Activated CD8-positive, alpha-beta T cell treated with anti-CD3 and anti-CD28 coated beads for 36 hours (primary cell): ENCODE data around the gene PCA3. TPM values are rescaled to one million over a fixed set of nuclear protein-coding genes. Genes with fewer than 3 reads are reported as not detected.

Experiments used
- ATAC-seq: fragments of 200-7000 bp; cut with Tn5 transposase; one replicate; pipeline ENCODE4 v1.10.0; 2021; ENCODE audit warnings: mild to moderate bottlenecking, moderate library complexity
- CTCF ChIA-PET: fragments of 350-600 bp; sonication (Branson Sonifier 250); formaldehyde crosslinking; loops from one replicate; lab custom pipeline; 2021; ENCODE audit warnings: antibody characterized with exemption; lab: Charles Lee
- POLR2A ChIA-PET: fragments of 350-600 bp; sonication (Branson Sonifier 250); formaldehyde crosslinking; loops from one replicate; lab custom pipeline; 2021; ENCODE audit warnings: antibody characterized with exemption; lab: Charles Lee
- DNase-seq: peaks from one replicate; pipeline ENCODE4 v3.0.0-alpha.2; 2020
- H3K27ac Mint-ChIP-seq: one replicate; pipeline ENCODE4 v1.8.0; 2021; ENCODE audit warnings: mild to moderate bottlenecking, mixed read lengths
- H3K27me3 Mint-ChIP-seq: one replicate; pipeline ENCODE4 v1.8.0; 2021; ENCODE audit warnings: mixed read lengths
- H3K36me3 Mint-ChIP-seq: one replicate; pipeline ENCODE4 v1.8.0; 2021; ENCODE audit warnings: low read depth, mixed read lengths
- H3K4me1 Mint-ChIP-seq: one replicate; pipeline ENCODE4 v1.8.0; 2021; ENCODE audit warnings: low read depth, mixed read lengths
- H3K4me3 Mint-ChIP-seq: one replicate; pipeline ENCODE4 v1.8.0; 2021; ENCODE audit warnings: mild to moderate bottlenecking, moderate library complexity, mixed read lengths
- H3K9me3 Mint-ChIP-seq: one replicate; pipeline ENCODE4 v1.8.0; 2021; ENCODE audit warnings: mixed read lengths
- intact Hi-C: fragments of 100-400 bp; cut with micrococcal nuclease; formaldehyde crosslinking; loops from one replicate; pipeline ENCODE4 v1.10.0; 2022
- total RNA-seq, 2 experiments: library from RNA; stranded (reverse); gene quantifications; one replicate each; pipeline ENCODE4 v1.2.3, GENCODE V29; 2021
- TF ChIP-seq, protein P1 (sequence below): fragments of 200-600 bp; IDR thresholded peaks from one replicate; pipeline ENCODE4 v1.8.0; 2022; ENCODE audit warnings: antibody characterized with exemption, mild to moderate bottlenecking

PCA3 gene
- total RNA-seq, 2 experiments from 2014 or later, result not detected

DNA sequence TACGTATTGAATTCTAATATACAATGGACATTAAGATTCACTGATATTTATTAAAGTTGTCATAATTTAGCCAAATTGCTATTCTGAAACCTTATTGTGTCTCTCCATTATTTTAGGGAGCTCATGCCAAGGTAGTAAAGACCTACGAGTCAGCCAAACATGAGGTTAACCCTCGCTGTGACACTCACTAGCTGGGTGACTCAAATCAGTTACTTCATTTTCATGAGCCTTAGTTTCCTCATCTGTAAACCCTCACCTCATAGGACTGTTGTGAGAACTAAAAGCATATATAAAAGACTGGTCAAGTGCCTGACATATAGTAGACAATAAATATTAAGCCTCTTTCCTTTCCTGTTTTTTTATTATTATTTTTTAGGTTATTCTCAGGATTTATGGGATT is 44.0 kb upstream of the PCA3 start:
- no peaks in the 10 kb centered on the region for H3K4me1 Mint-ChIP-seq
- peaks cover 15% of the 10 kb centered on the region for H3K27me3 Mint-ChIP-seq
- no peaks in the 10 kb centered on the region for H3K36me3 Mint-ChIP-seq
- H3K4me3 Mint-ChIP-seq, result no peak overlapping the region
- ATAC-seq (no peak), DNase-seq (no peak)
- H3K9me3 Mint-ChIP-seq, result no peaks in the 10 kb centered on the region
- H3K27ac Mint-ChIP-seq, result no peak overlapping the region
- intact Hi-C loops, result no loop called here
- TF ChIP-seq, protein P1, sequence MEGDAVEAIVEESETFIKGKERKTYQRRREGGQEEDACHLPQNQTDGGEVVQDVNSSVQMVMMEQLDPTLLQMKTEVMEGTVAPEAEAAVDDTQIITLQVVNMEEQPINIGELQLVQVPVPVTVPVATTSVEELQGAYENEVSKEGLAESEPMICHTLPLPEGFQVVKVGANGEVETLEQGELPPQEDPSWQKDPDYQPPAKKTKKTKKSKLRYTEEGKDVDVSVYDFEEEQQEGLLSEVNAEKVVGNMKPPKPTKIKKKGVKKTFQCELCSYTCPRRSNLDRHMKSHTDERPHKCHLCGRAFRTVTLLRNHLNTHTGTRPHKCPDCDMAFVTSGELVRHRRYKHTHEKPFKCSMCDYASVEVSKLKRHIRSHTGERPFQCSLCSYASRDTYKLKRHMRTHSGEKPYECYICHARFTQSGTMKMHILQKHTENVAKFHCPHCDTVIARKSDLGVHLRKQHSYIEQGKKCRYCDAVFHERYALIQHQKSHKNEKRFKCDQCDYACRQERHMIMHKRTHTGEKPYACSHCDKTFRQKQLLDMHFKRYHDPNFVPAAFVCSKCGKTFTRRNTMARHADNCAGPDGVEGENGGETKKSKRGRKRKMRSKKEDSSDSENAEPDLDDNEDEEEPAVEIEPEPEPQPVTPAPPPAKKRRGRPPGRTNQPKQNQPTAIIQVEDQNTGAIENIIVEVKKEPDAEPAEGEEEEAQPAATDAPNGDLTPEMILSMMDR, result no peak
- ChIA-PET POLR2A (no interaction called here), CTCF (no interaction called here)

DNA sequence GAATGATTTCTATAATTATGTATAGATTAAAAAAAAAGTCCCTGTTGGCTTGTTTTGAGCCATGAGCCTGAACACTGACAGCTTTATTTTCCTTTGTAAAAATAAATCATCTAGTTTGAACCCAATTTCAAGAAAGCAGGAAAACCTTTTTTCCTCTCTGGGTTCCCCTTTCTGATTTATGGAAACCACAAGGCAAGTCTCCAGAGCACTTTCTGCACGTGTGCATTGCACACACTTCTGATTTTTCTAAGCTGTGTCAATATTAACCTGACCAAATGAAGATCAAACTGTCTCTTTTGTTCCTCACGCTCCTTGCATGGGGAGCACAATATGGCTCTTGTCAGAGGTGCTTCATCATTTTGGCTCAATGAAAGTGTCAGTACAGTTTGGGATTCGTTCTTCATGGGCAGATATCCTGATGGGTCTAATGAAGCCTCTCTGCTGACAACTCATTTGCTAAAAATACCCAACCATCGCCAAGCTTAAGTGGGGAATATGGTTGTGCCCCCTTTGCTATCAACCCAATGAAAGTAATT is 39.2 kb upstream of the PCA3 start:
- Mint-ChIP-seq H3K4me3 (no peak overlapping the region), H3K4me1 (no peaks in the 10 kb centered on the region), H3K27ac (no peak overlapping the region), H3K36me3 (no peaks in the 10 kb centered on the region), H3K9me3 (no peaks in the 10 kb centered on the region), H3K27me3 (peaks cover 11% of the 10 kb centered on the region)
- intact Hi-C loops, result no loop called here
- TF ChIP-seq, protein P1, result no peak
- CTCF ChIA-PET, result no interaction called here
- ATAC-seq, result no peak
- DNase-seq, result no peak
- POLR2A ChIA-PET, result no interaction called here

DNA sequence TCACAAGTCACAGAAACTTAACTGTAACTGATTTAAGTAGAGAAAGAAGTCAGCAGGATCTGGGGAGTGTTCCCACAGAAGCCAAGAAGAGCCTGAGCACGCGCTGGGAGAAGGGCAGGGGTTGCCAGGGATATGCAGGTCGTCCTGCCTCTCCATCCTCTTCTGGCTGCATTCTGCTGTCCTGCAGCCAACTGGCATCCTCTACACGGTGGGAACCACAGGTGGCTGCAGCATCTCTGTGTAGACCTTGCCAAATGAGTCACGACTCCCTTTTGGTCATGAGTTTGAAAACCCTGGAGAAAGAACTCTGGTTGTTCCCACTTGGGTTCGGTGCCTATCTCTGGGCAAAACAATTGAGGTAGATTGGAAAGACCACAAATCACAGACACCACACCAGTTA is 38.4 kb upstream of the PCA3 start:
- ATAC-seq (no peak), DNase-seq (no peak)
- Mint-ChIP-seq H3K4me1 (no peaks in the 10 kb centered on the region), H3K27ac (no peak overlapping the region), H3K9me3 (no peaks in the 10 kb centered on the region), H3K27me3 (peaks cover 10% of the 10 kb centered on the region), H3K4me3 (no peak overlapping the region), H3K36me3 (no peaks in the 10 kb centered on the region)
- intact Hi-C loops, result no loop called here
- TF ChIP-seq, protein P1, result no peak
- ChIA-PET CTCF (no interaction called here), POLR2A (no interaction called here)

DNA sequence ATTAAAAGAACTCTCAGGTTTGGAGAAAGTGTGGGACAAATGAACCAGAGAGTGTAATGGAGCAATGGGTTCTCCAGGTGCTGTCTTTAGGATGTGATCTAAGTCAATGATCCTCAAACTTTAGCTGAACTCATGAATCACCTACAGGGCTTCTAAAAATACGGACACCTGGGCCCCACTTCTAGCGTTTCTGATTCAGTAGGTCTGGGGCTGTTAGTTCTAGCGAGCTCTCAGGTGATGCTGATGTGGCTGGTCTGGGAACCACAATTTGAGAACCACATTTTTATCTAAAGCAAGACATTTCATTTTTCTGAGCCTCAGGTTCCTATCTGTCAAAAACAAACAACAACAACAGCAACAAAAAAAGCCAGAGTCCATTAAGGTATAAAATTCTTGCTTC is 35.1 kb upstream of the PCA3 start:
- Mint-ChIP-seq H3K36me3 (no peaks in the 10 kb centered on the region), H3K27me3 (peaks cover 5% of the 10 kb centered on the region), H3K9me3 (no peaks in the 10 kb centered on the region), H3K4me1 (no peaks in the 10 kb centered on the region), H3K4me3 (no peak overlapping the region), H3K27ac (no peak overlapping the region)
- ChIA-PET POLR2A (no interaction called here), CTCF (interaction anchor here (1.6 kb wide), 1 partner anchor 27 kb away, joined by 6 read pairs; no protein-coding TSS in a partner anchor)
- DNase-seq, result no peak
- TF ChIP-seq, protein P1, result no peak
- ATAC-seq, result no peak
- intact Hi-C loops, result no loop called here

DNA sequence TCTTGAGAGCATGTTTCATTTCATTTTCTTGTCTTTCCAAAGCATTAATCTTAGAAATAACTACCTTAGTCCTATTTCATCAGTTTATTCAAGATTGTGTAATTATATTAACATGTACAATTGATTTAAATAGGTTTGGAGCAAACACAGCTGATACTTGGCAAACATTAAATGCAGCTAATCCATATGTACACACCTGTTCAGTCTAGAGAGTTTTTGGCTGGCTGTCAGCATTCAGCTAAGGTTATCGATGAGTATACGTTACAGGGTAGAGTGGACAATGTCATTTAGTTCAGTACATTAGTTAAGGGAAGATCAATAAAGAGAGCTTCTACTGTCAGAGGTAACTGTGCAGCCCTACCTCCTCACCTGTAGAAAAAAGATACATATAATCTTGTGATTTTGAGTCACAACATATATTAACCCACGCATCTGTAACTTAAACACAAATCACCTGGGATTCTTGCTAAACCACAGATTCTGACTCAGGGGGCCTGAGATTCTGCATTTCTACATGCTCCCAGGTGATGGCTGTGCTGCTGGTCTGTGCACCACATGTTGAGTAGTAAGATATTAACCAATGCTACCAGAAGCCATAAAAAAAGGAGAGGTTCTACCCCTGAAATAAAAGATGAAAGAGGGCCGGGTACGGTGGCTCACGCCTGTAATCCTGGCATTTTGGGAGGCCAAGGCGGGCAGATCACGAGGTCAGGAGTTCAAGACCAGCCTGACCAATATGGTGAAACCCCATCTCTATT is 34.1 kb upstream of the PCA3 start:
- CTCF ChIA-PET, result interaction anchor here (1.6 kb wide), 1 partner anchor 26 kb away, joined by 6 read pairs; no protein-coding TSS in a partner anchor
- DNase-seq (no peak), ATAC-seq (no peak)
- Mint-ChIP-seq H3K4me3 (no peak overlapping the region), H3K27ac (no peak overlapping the region), H3K9me3 (no peaks in the 10 kb centered on the region), H3K36me3 (no peaks in the 10 kb centered on the region), H3K27me3 (peaks cover 7% of the 10 kb centered on the region), H3K4me1 (no peaks in the 10 kb centered on the region)
- intact Hi-C loops, result no loop called here
- POLR2A ChIA-PET, result no interaction called here
- TF ChIP-seq, protein P1, result no peak
